GM12872 (cell line): Measurements from ENCODE around the gene PLXNA3.

ENCODE experiments used
- CTCF ChIP-seq: IDR thresholded peaks from 3 replicates; pipeline ENCODE4 v1.5.1; 2011; ENCODE audit warnings: low read depth, mild to moderate bottlenecking, low read length, moderate library complexity; ENCODE audit not compliant: insufficient read depth

PLXNA3 gene

GRCh38 chrX:154462396-154462795 is 4.3 kb downstream of the PLXNA3 start:
- no peak for TF ChIP-seq CTCF

DNA sequence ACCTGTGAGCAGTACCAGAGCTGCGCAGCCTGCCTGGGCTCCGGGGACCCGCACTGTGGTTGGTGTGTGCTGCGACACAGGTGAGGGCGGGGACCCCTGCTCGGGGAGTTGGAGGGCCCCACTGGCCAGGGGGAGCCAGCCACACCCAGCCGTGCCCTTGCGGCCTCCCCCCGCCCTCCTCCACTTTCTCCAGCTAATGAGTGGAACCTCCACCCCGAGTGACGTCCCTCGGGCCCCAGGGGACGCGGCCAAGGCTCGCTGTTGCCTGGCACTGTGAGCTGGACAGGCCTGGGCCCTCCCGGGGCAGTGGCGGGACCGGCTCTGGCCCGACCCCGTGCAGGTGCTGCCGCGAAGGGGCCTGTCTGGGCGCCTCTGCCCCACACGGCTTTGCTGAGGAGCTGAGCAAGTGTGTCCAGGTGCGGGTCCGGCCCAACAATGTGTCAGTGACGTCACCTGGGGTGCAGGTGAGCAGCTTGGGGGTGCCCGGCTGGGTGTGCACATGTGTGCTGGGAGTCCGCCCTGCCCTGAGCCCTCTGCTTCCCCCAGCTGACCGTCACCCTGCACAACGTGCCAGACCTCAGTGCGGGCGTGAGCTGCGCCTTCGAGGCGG is 5.6 kb downstream of the PLXNA3 start:
- TF ChIP-seq CTCF = no peak

DNA sequence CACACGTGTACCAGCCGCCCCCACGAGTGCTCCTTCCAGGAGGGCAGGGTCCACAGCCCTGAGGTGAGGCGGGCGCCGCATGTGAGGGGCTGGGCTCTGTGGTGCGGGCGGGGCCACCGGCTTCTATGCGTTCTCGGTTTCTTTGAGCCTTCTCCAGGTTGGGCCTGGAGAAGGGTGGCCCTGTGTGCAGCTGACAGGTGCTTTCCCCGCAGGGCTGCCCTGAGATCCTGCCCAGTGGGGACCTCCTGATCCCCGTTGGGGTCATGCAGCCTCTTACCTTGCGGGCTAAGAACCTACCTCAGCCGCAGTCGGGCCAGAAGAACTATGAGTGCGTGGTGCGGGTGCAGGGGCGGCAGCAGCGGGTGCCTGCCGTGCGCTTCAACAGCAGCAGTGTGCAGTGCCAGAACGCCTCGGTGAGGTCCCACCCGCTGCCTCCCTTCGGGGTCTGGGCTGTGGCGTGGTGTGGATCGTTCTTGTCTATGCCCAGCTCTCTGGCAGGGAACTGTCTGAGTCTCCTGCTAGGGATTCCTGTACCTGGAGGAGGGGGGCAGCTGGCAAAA is 6.8 kb downstream of the PLXNA3 start:
- no peak for TF ChIP-seq CTCF

DNA sequence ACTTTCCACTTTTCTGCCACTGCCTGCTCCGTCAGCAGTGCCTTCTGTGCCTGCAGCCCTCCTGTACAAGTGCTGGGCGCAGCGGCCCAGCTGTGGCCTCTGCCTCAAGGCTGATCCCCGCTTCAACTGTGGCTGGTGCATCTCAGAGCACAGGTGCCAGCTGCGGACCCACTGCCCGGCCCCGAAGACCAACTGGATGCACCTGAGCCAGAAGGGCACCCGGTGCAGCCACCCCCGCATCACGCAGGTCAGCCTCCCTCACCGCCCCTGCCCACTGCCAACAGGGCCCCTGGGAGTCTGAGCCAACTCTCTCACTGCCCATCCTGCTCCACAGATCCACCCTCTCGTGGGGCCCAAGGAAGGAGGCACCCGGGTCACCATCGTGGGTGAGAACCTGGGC is 7.5 kb downstream of the PLXNA3 start:
- no peak for TF ChIP-seq CTCF

DNA sequence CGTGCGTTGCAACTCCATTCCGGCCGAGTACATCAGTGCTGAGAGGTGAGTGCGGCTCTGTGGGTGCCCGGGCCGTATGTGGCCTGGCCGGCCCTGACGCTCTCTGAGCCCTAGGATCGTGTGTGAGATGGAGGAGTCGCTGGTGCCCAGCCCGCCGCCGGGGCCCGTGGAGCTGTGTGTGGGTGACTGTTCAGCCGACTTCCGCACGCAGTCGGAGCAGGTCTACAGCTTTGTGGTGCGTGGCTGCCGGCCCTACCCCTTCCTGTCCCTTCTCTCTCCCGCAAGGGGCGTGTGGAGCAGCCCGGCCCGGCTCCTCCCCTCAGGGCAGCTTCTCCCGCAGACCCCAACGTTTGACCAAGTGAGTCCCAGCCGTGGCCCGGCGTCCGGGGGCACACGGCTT is 8.0 kb downstream of the PLXNA3 start:
- no peak for TF ChIP-seq CTCF

DNA sequence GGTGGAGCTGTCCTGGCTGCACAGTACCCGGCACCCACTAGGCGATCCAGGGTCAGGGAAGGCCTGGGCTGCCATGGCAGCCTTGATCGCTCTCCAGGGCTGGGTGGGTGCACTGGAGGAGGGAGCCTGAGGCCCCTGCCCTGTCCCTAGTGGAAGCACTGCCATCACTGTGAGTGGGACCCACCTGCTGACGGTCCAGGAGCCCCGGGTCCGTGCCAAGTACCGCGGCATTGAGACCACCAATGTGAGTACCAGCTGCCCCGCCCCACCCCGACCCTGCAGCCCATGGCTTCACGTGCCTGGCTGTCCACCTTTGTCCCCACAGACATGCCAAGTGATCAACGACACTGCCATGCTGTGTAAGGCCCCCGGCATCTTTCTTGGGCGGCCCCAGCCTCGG is 8.8 kb downstream of the PLXNA3 start:
- TF ChIP-seq CTCF = no peak

- TF ChIP-seq CTCF = no peak
Measured at GRCh38 chrX:154467556-154467955, 9.5 kb downstream of the PLXNA3 start.
